ENCODE measurements around the gene DYNLRB1. TPM values are rescaled to one million over a fixed set of nuclear protein-coding genes. Genes with fewer than 3 reads are reported as not detected.
A peak's percentile ranks its signal among the peaks of the same experiment; 100 is the strongest.
"Not testable (repeated sequence)": the region's sequence is repeated elsewhere in the genome, so short reads cannot be mapped to it uniquely, and the experiment has no call there.

DYNLRB1 gene
- total and polyA plus RNA-seq, 2 experiments from 2014 or later, result 103 to 224 TPM

DNA sequence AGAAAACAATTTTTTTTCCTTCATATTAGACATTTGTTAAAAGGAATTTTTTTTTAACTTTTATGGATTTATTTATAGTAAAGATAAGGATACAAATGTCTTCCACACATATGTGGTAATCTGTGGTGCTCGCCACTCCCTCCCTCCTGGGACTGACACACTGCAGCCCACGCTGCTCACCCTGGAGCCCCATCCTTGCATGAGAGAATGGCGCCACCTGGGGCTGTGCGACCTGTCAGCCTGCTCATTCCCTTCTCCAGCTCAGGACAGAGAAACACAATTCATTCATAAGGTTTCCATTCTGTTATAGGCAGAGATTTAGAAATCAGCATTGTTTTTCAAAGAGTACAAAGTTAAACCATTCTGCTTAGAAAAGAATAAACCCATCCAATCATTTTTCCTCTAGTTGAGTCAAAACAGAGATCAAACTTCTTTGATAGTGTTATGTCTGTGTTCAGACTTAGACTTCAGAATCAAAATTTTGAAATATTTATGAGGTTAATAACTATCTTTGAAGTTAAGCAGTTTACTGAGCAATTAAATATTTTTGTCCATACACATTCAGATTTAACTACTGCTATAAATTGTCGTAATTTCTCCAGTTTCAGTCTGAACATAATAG lies 42.8 kb upstream of the DYNLRB1 start:
- no peaks in the 10 kb centered on the region for H3K9me3 ChIP-seq (ENCODE audit: low read depth)
- H4K20me1 ChIP-seq (ENCODE audit: insufficient read depth, poor library complexity, severe bottlenecking), result no peaks in the 10 kb centered on the region
- no peak overlapping the region for H3K27ac ChIP-seq
- DNase-seq (ENCODE audit: low spot score), result peak; percentile 65
- no peak for TF ChIP-seq EZH2phosphoT487 (IDR thresholded peaks at IDR 0.05; ENCODE audit: low read depth, severe bottlenecking, unreplicated experiment)
- TF ChIP-seq, protein P1, sequence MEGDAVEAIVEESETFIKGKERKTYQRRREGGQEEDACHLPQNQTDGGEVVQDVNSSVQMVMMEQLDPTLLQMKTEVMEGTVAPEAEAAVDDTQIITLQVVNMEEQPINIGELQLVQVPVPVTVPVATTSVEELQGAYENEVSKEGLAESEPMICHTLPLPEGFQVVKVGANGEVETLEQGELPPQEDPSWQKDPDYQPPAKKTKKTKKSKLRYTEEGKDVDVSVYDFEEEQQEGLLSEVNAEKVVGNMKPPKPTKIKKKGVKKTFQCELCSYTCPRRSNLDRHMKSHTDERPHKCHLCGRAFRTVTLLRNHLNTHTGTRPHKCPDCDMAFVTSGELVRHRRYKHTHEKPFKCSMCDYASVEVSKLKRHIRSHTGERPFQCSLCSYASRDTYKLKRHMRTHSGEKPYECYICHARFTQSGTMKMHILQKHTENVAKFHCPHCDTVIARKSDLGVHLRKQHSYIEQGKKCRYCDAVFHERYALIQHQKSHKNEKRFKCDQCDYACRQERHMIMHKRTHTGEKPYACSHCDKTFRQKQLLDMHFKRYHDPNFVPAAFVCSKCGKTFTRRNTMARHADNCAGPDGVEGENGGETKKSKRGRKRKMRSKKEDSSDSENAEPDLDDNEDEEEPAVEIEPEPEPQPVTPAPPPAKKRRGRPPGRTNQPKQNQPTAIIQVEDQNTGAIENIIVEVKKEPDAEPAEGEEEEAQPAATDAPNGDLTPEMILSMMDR (IDR thresholded peaks at IDR 0.05; ENCODE audit: poor library complexity), result peak; percentile 50
- no peak overlapping the region for H3K4me3 ChIP-seq
- H3K4me2 ChIP-seq, result no peak overlapping the region
- no peaks in the 10 kb centered on the region for H3K27me3 ChIP-seq
- H3K36me3 ChIP-seq (replicated peaks; ENCODE audit: insufficient read depth, low read depth), result no peaks in the 10 kb centered on the region
- no peaks in the 10 kb centered on the region for H3K9me2 ChIP-seq (replicated peaks; ENCODE audit: insufficient read depth)
- WGBS (ENCODE audit: low lambda C conversion rate, missing lambda C conversion rate), result 66% methylated on average over 5 of the region's 5 CpGs
- no peak overlapping the region for H2AFZ ChIP-seq
- peaks cover 12% of the 10 kb centered on the region for H3K79me2 ChIP-seq
- H3K4me1 ChIP-seq (ENCODE audit: insufficient read depth), result peaks cover 5% of the 10 kb centered on the region

DNA sequence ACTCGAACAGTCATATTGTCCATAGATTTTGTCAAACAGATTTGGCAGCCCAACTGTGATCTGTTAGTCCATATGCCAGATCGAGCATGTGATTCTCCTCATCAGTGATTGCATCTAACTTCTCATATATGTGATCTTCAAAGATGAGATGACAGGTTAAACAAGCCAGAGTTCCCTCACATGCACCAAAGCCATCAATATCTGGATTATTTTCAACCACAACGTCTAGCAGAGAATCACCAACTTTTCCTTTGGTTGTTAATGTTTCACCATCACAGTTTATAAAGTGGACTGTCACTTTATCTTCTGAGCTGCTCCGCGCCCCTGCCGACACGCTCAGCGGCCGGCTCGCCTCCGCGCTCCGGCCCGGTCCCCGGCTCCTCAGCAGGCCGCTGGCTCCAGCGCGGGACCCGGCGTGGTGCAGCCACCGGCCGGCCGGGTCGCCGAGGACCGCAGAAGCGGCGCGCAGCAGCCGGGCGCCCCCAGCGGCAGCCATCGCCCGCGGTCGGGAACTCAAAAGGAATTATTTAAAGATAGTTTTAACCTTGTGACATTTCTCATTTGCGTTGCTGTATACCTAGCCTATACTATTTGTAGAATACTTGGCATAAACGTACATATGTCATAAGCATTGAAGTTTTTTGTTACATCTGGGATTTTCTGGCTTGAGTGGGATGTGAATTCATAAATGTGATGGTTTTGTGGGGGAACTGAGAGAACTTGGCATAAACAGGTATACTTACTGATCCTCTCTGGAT lies 40.1 kb upstream of the DYNLRB1 start:
- no peak overlapping the region for H2AFZ ChIP-seq
- no peaks in the 10 kb centered on the region for H3K9me2 ChIP-seq (replicated peaks; ENCODE audit: insufficient read depth)
- no peaks in the 10 kb centered on the region for H4K20me1 ChIP-seq (ENCODE audit: insufficient read depth, poor library complexity, severe bottlenecking)
- peaks cover 5% of the 10 kb centered on the region for H3K4me1 ChIP-seq (ENCODE audit: insufficient read depth)
- TF ChIP-seq EZH2phosphoT487 (IDR thresholded peaks at IDR 0.05; ENCODE audit: low read depth, severe bottlenecking, unreplicated experiment), result no peak
- TF ChIP-seq, protein P1 (IDR thresholded peaks at IDR 0.05; ENCODE audit: poor library complexity), result peak; percentile 11
- peaks cover 9% of the 10 kb centered on the region for H3K79me2 ChIP-seq
- no peaks in the 10 kb centered on the region for H3K27me3 ChIP-seq
- DNase-seq (ENCODE audit: low spot score), result peak; percentile 22
- H3K9me3 ChIP-seq (ENCODE audit: low read depth), result no peaks in the 10 kb centered on the region
- H3K4me2 ChIP-seq, result no peak overlapping the region
- H3K27ac ChIP-seq, result no peak overlapping the region
- H3K4me3 ChIP-seq, result no peak overlapping the region
- no peaks in the 10 kb centered on the region for H3K36me3 ChIP-seq (replicated peaks; ENCODE audit: insufficient read depth, low read depth)
- 88% methylated on average over 37 of the region's 38 CpGs for WGBS (ENCODE audit: low lambda C conversion rate, missing lambda C conversion rate)

DNA sequence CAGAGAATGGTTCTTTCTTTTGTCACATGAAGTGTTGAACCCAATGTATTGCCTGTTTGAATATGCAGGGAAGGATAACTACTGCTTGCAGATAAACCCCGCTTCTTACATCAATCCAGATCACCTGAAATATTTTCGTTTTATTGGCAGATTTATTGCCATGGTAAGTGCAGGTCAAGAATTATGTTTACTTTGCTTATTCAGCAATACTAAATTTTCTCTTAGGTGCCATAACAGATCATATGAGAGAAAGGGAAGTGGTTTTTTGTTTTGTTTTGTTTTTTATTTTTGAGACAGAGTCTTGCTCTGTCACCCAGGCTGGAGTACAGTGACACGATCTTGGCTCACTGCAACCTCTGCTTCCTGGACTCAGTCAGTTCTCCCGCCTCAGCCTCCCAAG lies 36.6 kb upstream of the DYNLRB1 start:
- H3K79me2 ChIP-seq, result peaks cover 9% of the 10 kb centered on the region
- H3K9me3 ChIP-seq (ENCODE audit: low read depth), result no peaks in the 10 kb centered on the region
- no peaks in the 10 kb centered on the region for H3K36me3 ChIP-seq (replicated peaks; ENCODE audit: insufficient read depth, low read depth)
- no peak for TF ChIP-seq EZH2phosphoT487 (IDR thresholded peaks at IDR 0.05; ENCODE audit: low read depth, severe bottlenecking, unreplicated experiment)
- TF ChIP-seq EZH2 (IDR thresholded peaks at IDR 0.05; ENCODE audit: borderline replicate concordance), result no peak
- TF ChIP-seq, protein P1 (IDR thresholded peaks at IDR 0.05; ENCODE audit: poor library complexity), result no peak
- WGBS (ENCODE audit: low lambda C conversion rate, missing lambda C conversion rate), result 94% methylated on average over 4 of the region's 4 CpGs
- no peak overlapping the region for H3K27ac ChIP-seq
- no peaks in the 10 kb centered on the region for H3K9me2 ChIP-seq (replicated peaks; ENCODE audit: insufficient read depth)
- no peak overlapping the region for H3K4me3 ChIP-seq
- no peak overlapping the region for H2AFZ ChIP-seq
- no peak overlapping the region for H3K4me2 ChIP-seq
- H4K20me1 ChIP-seq (ENCODE audit: insufficient read depth, poor library complexity, severe bottlenecking), result no peaks in the 10 kb centered on the region
- DNase-seq (ENCODE audit: low spot score), result no peak
- H3K27me3 ChIP-seq, result no peaks in the 10 kb centered on the region
- no peaks in the 10 kb centered on the region for H3K4me1 ChIP-seq (ENCODE audit: insufficient read depth)

DNA sequence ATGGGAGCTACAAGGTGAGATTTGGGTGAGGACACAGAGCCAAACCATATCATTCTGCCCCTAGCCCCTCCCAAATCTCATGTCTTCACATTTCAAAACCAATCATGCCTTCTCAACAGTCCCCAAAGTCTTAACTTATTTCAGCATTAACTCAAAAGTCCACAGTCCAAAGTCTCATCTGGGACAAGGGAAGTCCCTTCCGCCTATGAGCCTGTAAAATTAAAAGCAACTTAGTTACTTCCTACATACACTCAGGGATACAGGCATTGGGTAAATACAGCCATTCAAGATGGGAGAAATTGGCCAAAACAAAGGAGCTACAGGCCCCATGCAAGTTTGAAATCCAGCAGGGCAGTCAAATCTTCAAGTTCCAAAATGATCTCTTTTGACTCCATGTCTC lies 34.1 kb upstream of the DYNLRB1 start:
- not testable (repeated sequence) for H3K27ac ChIP-seq; H3K9me3 ChIP-seq (ENCODE audit: low read depth); H3K4me1 ChIP-seq (ENCODE audit: insufficient read depth); H3K27me3 ChIP-seq; H3K4me3 ChIP-seq; H3K4me2 ChIP-seq; DNase-seq (ENCODE audit: low spot score); H4K20me1 ChIP-seq (ENCODE audit: insufficient read depth, poor library complexity, severe bottlenecking); H3K36me3 ChIP-seq (replicated peaks; ENCODE audit: insufficient read depth, low read depth); H3K9me2 ChIP-seq (replicated peaks; ENCODE audit: insufficient read depth); H2AFZ ChIP-seq
- H3K79me2 ChIP-seq, result peaks cover 11% of the 10 kb centered on the region
- WGBS (ENCODE audit: low lambda C conversion rate, missing lambda C conversion rate), result 0% methylated on average over 1 of the region's 1 CpG

DNA sequence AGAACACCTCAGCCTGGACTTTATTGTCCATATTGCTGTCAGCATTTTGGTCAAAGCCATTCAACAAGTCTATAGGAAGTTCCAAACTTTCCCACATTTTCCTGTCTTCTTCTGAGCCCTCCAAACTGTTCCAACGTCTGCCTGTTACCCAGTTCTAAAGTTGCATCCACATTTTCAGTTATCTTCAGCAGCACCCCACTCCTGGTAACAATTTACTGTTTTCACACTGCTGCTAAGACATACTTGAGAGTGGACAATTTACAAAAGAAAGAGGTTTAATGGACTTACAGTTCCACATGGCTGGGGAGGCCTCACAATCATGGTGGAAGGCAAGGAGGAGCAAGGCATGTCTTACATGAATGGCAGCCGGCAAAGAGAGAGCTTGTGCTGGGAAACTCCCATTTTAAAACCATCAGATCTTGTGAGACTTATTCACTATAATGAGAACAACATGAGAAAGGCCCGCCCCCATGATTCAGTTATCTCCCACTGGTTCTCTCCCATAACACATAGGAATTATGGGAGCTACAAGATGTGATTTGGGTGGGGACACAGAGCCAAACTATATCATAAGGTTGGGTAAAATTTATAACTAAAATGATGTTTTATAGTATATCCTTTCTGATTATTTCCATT lies 32.5 kb upstream of the DYNLRB1 start:
- not testable (repeated sequence) for H3K4me2 ChIP-seq; H3K79me2 ChIP-seq; DNase-seq (ENCODE audit: low spot score); H3K36me3 ChIP-seq (replicated peaks; ENCODE audit: insufficient read depth, low read depth); H3K27ac ChIP-seq; H4K20me1 ChIP-seq (ENCODE audit: insufficient read depth, poor library complexity, severe bottlenecking); H3K4me1 ChIP-seq (ENCODE audit: insufficient read depth); H3K9me2 ChIP-seq (replicated peaks; ENCODE audit: insufficient read depth); H2AFZ ChIP-seq; H3K9me3 ChIP-seq (ENCODE audit: low read depth); H3K4me3 ChIP-seq; H3K27me3 ChIP-seq
- WGBS (ENCODE audit: low lambda C conversion rate, missing lambda C conversion rate), result 98% methylated on average over 3 of the region's 3 CpGs

Measured in hepatocyte (in vitro differentiated cells).